Glutamatergic neuron (in vitro differentiated cells): ENCODE measurements around the gene EHBP1L1. TPM values are rescaled to one million over a fixed set of nuclear protein-coding genes. Genes with fewer than 3 reads are reported as not detected.
A peak's percentile ranks its signal among the peaks of the same experiment; 100 is the strongest.

Experiments
- DNase-seq: peaks from one replicate; pipeline ENCODE4 v3.0.0; 2022
- H3K27ac Mint-ChIP-seq: one replicate; pipeline ENCODE4 v1.8.0; 2020; ENCODE audit warnings: mild to moderate bottlenecking, mixed read lengths, inconsistent platforms; ENCODE audit not compliant: unreplicated experiment
- H3K27me3 Mint-ChIP-seq: one replicate; pipeline ENCODE4 v1.8.0; 2020; ENCODE audit warnings: mild to moderate bottlenecking, moderate library complexity, mixed read lengths, inconsistent platforms; ENCODE audit not compliant: unreplicated experiment
- H3K36me3 Mint-ChIP-seq: one replicate; pipeline ENCODE4 v1.8.0; 2020; ENCODE audit warnings: mild to moderate bottlenecking, mixed read lengths, inconsistent platforms; ENCODE audit not compliant: unreplicated experiment
- H3K4me1 Mint-ChIP-seq: one replicate; pipeline ENCODE4 v1.8.0; 2020; ENCODE audit warnings: mild to moderate bottlenecking, low read depth, mixed read lengths, inconsistent platforms; ENCODE audit not compliant: unreplicated experiment
- H3K4me3 Mint-ChIP-seq: one replicate; pipeline ENCODE4 v1.8.0; 2020; ENCODE audit warnings: mild to moderate bottlenecking, mixed read lengths, inconsistent platforms; ENCODE audit not compliant: unreplicated experiment
- H3K9me3 Mint-ChIP-seq: one replicate; pipeline ENCODE4 v1.8.0; 2020; ENCODE audit warnings: mild to moderate bottlenecking, moderate library complexity, mixed read lengths, inconsistent platforms; ENCODE audit not compliant: unreplicated experiment
- total RNA-seq: library from RNA; stranded (reverse); fragmentation: NEBNext Ultra II Directional; extraction: Animal tissue kit (Norgen Biotek cat#: 25700); gene quantifications from one replicate; pipeline ENCODE4 v1.2.1, GENCODE V29; 2021; ENCODE audit not compliant: unreplicated experiment
- TF ChIP-seq, protein P1 (sequence below): fragments of 200-600 bp; sonication (generic); IDR thresholded peaks from one replicate; pipeline ENCODE4 v1.5.0; 2021; ENCODE audit not compliant: partially characterized antibody, unreplicated experiment

EHBP1L1 gene
- total RNA-seq, 1 donor from 2014 or later: 14.2 TPM

DNA sequence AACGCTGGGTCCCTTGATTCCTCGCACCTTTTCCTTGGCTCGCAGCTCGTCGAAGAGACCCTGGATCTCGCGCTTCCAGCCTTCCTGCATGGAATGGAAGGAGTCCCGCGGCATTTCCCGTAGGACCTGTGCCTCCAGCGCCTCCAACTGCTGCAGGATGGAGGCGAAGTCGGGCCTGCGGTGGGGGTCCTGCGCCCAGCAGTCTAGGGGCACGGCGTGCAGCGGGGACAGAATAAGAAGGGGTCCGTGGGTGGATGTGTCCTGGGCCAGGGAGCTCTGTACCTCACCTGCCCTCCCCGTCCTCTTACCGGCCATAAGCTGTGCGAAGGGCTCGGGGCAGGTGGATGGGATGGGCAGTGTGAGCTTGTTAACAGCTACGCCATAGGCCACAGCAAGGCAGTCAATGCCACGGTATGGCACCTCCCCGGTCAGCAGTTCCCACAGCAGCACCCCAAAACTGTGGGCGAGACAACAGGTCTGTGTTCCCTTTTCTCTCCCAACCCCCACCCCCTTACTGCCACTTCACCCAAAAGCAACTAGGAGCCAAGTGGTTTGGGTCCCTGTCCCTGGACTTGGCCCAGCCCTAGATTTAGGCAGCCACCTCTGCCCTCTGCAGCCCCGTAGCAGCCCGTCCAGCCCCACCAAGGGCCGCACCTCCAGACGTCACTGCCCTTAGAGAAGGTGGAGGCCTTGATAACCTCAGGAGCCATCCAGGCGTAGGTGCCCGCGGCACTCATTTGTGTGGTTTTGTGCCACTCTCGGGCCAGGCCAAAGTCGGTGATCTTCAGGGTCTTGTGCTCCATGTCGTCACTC lies 32.0 kb downstream of the EHBP1L1 start:
- H3K4me1 Mint-ChIP-seq: peaks cover 38% of the 10 kb centered on the region
- TF ChIP-seq, protein P1, sequence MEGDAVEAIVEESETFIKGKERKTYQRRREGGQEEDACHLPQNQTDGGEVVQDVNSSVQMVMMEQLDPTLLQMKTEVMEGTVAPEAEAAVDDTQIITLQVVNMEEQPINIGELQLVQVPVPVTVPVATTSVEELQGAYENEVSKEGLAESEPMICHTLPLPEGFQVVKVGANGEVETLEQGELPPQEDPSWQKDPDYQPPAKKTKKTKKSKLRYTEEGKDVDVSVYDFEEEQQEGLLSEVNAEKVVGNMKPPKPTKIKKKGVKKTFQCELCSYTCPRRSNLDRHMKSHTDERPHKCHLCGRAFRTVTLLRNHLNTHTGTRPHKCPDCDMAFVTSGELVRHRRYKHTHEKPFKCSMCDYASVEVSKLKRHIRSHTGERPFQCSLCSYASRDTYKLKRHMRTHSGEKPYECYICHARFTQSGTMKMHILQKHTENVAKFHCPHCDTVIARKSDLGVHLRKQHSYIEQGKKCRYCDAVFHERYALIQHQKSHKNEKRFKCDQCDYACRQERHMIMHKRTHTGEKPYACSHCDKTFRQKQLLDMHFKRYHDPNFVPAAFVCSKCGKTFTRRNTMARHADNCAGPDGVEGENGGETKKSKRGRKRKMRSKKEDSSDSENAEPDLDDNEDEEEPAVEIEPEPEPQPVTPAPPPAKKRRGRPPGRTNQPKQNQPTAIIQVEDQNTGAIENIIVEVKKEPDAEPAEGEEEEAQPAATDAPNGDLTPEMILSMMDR: no peak
- H3K9me3 Mint-ChIP-seq: peaks cover 7% of the 10 kb centered on the region
- no peak for DNase-seq
- H3K27me3 Mint-ChIP-seq: peaks cover 11% of the 10 kb centered on the region
- no peak overlapping the region for H3K27ac Mint-ChIP-seq
- peak overlapping the region; percentile 71 for H3K4me3 Mint-ChIP-seq
- H3K36me3 Mint-ChIP-seq: no peaks in the 10 kb centered on the region

DNA sequence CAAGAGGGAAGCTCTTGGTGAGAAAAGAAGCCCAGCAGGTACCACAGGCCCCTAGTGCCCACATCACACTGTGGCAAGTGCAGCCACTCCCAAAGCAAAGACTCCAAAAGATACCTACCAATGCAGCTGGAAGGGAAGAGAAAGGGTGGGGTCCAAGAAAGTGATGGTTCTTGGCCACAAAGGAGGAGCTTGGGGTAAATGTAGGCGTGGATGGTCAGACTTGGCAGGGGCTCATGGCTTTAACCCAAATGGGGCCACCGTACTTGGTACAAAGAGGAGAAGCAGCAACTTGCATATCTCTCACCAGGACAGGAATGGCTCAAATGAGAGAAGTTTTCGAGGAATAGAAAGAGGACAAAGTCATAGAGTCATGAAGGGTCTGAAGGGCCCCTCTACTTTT lies 33.4 kb downstream of the EHBP1L1 start:
- H3K9me3 Mint-ChIP-seq: peaks cover 7% of the 10 kb centered on the region
- H3K4me3 Mint-ChIP-seq: no peak overlapping the region
- TF ChIP-seq, protein P1: no peak
- peaks cover 10% of the 10 kb centered on the region for H3K27me3 Mint-ChIP-seq
- no peaks in the 10 kb centered on the region for H3K36me3 Mint-ChIP-seq
- DNase-seq: no peak
- H3K4me1 Mint-ChIP-seq: peaks cover 27% of the 10 kb centered on the region
- peak overlapping the region; percentile 5 for H3K27ac Mint-ChIP-seq

DNA sequence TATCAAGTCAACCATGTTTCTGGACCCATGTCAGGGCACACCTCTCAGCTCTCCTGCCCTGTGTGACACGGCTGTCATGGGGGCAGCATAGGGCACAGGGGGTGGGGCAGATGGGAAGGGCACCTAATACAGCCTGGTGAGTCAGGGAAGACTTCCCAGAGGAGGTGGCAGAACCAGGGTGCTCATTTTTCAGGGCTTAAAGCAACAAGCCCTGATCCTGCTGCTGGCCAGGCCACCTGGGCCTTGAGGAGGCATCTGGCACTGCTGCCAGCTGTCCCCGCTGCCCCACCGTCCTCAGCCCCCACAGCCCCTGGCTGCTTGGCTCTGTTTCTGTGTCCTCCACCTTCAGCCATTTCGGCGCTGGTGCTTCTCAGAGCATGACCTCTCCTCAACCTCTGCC lies 33.8 kb downstream of the EHBP1L1 start:
- Mint-ChIP-seq H3K9me3 (peaks cover 7% of the 10 kb centered on the region), H3K36me3 (no peaks in the 10 kb centered on the region), H3K4me1 (peaks cover 23% of the 10 kb centered on the region), H3K27me3 (peaks cover 8% of the 10 kb centered on the region), H3K4me3 (peak overlapping the region; percentile 64), H3K27ac (peak overlapping the region; percentile 76)
- TF ChIP-seq, protein P1: no peak
- DNase-seq: no peak

DNA sequence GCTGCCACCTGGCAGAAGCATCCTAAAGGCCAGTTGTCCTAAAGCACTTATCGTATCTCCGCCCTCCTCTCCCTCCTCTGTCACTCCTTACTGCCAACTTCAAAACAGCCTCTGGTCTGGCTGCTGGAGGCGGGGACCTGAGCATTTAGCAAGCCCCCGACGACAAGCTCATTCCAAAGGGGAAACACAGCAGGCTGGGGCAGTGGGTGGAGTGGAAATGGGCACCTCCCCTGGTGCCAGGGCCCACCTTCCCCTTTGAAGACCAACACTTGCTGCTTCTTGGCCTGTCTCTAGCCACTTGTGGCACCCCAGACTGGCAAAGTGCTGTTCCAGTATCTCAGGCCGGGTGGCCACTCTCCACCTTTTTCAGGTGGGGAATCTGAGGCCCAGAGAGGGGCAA lies 34.6 kb downstream of the EHBP1L1 start:
- Mint-ChIP-seq H3K27me3 (peaks cover 9% of the 10 kb centered on the region), H3K36me3 (no peaks in the 10 kb centered on the region), H3K27ac (no peak overlapping the region), H3K4me3 (peak overlapping the region; percentile 64), H3K4me1 (peaks cover 23% of the 10 kb centered on the region), H3K9me3 (peaks cover 12% of the 10 kb centered on the region)
- TF ChIP-seq, protein P1: no peak
- DNase-seq: no peak

DNA sequence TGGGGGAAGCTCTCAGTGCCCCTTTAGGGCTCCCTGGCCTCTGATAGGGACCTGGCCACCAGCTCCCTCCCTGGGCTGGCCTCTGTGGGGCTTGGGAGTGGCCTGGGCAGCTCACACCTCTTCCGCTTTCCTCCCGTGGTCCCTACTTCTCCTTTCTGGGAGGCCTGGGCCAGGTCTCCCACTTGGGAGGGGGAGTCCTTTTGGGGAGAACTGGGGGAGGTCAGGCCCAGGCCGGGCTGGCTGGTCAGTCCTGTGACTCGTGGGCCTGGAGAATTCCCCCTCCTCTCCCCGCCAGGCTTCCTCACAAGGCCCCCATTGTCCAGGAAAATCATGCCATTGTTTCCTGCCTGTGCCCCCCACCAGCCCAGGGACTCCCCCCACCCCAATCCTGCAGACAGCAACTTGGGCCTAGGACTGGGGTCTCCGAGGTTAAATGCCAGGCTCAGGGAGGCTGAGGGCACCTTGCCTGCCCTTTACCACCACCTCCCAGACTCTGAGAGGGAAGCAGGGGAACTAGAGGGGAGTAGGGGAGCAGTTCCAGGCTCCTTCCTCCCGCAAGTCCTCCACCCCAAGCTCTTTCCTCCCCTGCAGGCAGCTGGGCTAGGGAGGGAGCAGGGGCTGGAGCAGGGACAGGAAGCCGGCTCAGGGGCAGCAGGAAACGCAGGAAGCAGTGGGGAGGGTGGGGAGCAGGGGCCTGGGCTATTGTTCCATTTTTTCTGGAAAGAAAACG lies 35.3 kb downstream of the EHBP1L1 start:
- H3K27ac Mint-ChIP-seq: no peak overlapping the region
- H3K36me3 Mint-ChIP-seq: no peaks in the 10 kb centered on the region
- H3K4me3 Mint-ChIP-seq: peak overlapping the region; percentile 18
- TF ChIP-seq, protein P1: no peak
- peaks cover 19% of the 10 kb centered on the region for H3K4me1 Mint-ChIP-seq
- H3K27me3 Mint-ChIP-seq: peaks cover 11% of the 10 kb centered on the region
- peaks cover 14% of the 10 kb centered on the region for H3K9me3 Mint-ChIP-seq
- DNase-seq: no peak
